C4-2B (cell line): Measurements from ENCODE around the gene PTPRN2.

ENCODE experiments used
- H3K27ac ChIP-seq: fragments of 450-650 bp; 2 replicates; pipeline ENCODE4 v1.5.1; 2017
- CTCF ChIP-seq: fragments of 450-650 bp; conservative IDR thresholded peaks from 2 replicates; pipeline ENCODE4 v1.5.1; 2017; ENCODE audit warnings: mild to moderate bottlenecking
- ZFX ChIP-seq: fragments of 450-650 bp; IDR thresholded peaks from 2 replicates; pipeline ENCODE4 v1.6.1; 2017

The PTPRN2 gene

GRCh38 chr7:157932498-157933218 lies 655.0 kb downstream of the PTPRN2 start:
- H3K27ac ChIP-seq, result no peak overlapping the region
- TF ChIP-seq CTCF (no peak), ZFX (no peak)

GRCh38 chr7:157930926-157931466 lies 656.6 kb downstream of the PTPRN2 start:
- H3K27ac ChIP-seq, result no peak overlapping the region
- TF ChIP-seq CTCF (no peak), ZFX (no peak)

- TF ChIP-seq ZFX, result no peak
- no peak for TF ChIP-seq CTCF
- H3K27ac ChIP-seq, result no peak overlapping the region
Measured at GRCh38 chr7:157930441-157930840, 657.2 kb downstream of the PTPRN2 start.

- no peak overlapping the region for H3K27ac ChIP-seq
- no peak for TF ChIP-seq ZFX
- no peak for TF ChIP-seq CTCF
Measured at GRCh38 chr7:157929671-157930070, 658.0 kb downstream of the PTPRN2 start.

GRCh38 chr7:157928808-157929425 lies 658.7 kb downstream of the PTPRN2 start:
- TF ChIP-seq CTCF (no peak), ZFX (no peak)
- H3K27ac ChIP-seq, result no peak overlapping the region

- TF ChIP-seq ZFX, result no peak
- TF ChIP-seq CTCF, result no peak
- no peak overlapping the region for H3K27ac ChIP-seq
Measured at GRCh38 chr7:157928171-157928794, 659.3 kb downstream of the PTPRN2 start.
